Nephron (organoid): ENCODE results near the gene FAM89B.
A peak's percentile ranks its signal among the peaks of the same experiment; 100 is the strongest.

Experiments
- H3K27ac Mint-ChIP-seq, 3 experiments: 2 replicates each; pipeline ENCODE4 v1.8.0; 2020; ENCODE audit warnings: mixed read lengths in 3 of 3, mild to moderate bottlenecking in 2 of 3, moderate library complexity in 1 of 3
- H3K27me3 Mint-ChIP-seq: 2 replicates; pipeline ENCODE4 v1.8.0; 2021; ENCODE audit warnings: low read depth, mild to moderate bottlenecking, moderate library complexity, mixed read lengths
- H3K36me3 Mint-ChIP-seq: 2 replicates; pipeline ENCODE4 v1.8.0; 2020; ENCODE audit warnings: low read depth, mixed read lengths
- H3K4me1 Mint-ChIP-seq: 2 replicates; pipeline ENCODE4 v1.8.0; 2020; ENCODE audit warnings: mixed read lengths
- H3K4me3 Mint-ChIP-seq, 3 experiments: 2 replicates each; pipeline ENCODE4 v1.8.0; 2020; ENCODE audit warnings: mild to moderate bottlenecking in 3 of 3, mixed read lengths in 3 of 3, moderate library complexity in 2 of 3
- H3K9me3 Mint-ChIP-seq: 2 replicates; pipeline ENCODE4 v1.8.0; 2020; ENCODE audit warnings: mixed read lengths
- CTCF ChIP-seq, 3 experiments: fragments of 200-600 bp; sonication (generic); IDR thresholded peaks; one replicate each; pipeline ENCODE4 v1.5.0; 2021; ENCODE audit warnings: antibody characterized with exemption in 3 of 3; ENCODE audit not compliant: unreplicated experiment in 3 of 3

Gene FAM89B

DNA sequence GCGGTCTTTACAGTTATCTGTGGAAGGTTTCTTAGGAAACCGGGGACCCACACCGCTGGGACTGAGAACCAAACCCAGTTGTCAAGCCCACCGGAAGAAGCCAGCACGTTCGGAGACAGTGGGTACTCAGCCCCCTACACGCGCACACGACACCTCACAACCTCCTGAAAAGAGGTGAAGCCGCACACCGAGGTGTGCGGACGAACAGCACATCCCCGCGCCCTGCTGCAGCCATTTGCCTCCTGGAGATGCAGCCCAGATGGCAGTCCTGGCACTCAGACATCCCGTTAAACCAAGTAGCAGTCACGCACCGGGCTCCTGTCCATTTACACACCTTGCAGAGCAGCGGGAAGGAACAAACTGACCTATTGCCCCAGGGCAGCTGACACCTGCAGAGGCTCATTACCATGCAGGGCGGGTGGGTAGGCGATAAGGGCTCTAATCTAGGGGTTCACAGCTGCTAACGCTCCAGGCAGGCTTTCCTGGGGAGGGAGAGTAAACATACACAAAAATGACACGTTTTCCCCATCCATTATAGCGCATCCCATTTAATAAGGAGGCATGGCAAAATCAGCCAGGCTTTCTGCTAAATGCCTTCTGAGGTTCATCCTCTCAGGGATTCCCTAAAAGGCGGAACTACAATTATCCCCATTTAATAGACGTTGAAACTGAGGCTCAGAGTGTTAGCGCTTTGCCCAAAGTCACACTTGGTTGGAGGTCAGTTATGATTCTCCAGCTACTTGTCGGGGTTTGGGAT lies 2.7 kb downstream of the FAM89B start:
- no peak for TF ChIP-seq CTCF (IDR thresholded peaks at IDR 0.05; ENCODE audit: unreplicated experiment in 3 of 3)
- H3K4me3 Mint-ChIP-seq = peak overlapping the region; percentile 82 to 90 (median 88)
- peaks cover 57% of the 10 kb centered on the region for H3K4me1 Mint-ChIP-seq
- no peaks in the 10 kb centered on the region for H3K36me3 Mint-ChIP-seq
- H3K27ac Mint-ChIP-seq = peak overlapping the region; percentile 75 to 83 (median 76)
- peaks cover 3% of the 10 kb centered on the region for H3K27me3 Mint-ChIP-seq
- H3K9me3 Mint-ChIP-seq = no peaks in the 10 kb centered on the region

DNA sequence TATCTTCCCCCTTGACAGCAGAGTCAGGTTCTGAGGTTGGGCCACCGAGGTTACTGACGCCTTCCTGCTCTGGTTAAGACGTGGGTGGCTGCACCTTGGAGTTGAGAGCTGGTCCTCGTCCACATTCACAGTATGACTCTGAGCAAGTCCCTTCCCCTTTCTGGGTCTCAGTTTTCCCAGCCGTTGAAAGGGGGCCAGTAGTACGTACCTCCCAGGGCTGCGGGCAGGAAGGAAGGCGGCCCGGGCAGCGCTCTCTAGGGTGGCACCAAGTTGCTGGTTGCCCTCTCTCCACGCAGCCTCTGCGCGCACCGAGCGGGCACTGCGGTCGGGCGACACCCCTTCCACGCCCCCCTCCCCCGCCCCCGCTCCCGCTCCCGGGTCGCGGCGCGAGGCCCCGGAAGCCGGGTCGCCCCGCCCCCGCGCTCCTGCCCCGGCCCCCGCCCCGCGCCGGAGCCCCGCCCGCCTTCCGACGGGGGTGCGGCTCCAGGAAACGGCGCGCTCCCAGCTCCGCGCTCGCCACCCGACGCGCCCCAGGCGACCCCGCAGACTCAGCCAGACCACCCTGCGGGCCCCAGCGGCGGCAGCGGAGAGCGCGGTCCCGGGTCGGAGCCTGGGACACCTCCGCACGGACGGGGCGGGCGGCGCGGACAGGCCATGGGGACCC lies 3.4 kb downstream of the FAM89B start, which contains the start of gene EHBP1L1:
EHBP1L1 (plus strand) TSS at position 486 of the 664 bp plus-strand sequence. CDS start 250 bp downstream, outside the sequence.
- TF ChIP-seq CTCF (IDR thresholded peaks at IDR 0.05; ENCODE audit: unreplicated experiment in 3 of 3) = no peak
- H3K4me3 Mint-ChIP-seq = peak within 1 kb of the TSS; percentile 82 to 90 (median 88)
- H3K27me3 Mint-ChIP-seq = peaks cover 3% of the 10 kb centered on the region
- H3K36me3 Mint-ChIP-seq = no peaks in the 10 kb centered on the region
- peak within 1 kb of the TSS; percentile 75 to 83 (median 76) for H3K27ac Mint-ChIP-seq
- H3K4me1 Mint-ChIP-seq = peaks cover 51% of the 10 kb centered on the region
- H3K9me3 Mint-ChIP-seq = no peaks in the 10 kb centered on the region

DNA sequence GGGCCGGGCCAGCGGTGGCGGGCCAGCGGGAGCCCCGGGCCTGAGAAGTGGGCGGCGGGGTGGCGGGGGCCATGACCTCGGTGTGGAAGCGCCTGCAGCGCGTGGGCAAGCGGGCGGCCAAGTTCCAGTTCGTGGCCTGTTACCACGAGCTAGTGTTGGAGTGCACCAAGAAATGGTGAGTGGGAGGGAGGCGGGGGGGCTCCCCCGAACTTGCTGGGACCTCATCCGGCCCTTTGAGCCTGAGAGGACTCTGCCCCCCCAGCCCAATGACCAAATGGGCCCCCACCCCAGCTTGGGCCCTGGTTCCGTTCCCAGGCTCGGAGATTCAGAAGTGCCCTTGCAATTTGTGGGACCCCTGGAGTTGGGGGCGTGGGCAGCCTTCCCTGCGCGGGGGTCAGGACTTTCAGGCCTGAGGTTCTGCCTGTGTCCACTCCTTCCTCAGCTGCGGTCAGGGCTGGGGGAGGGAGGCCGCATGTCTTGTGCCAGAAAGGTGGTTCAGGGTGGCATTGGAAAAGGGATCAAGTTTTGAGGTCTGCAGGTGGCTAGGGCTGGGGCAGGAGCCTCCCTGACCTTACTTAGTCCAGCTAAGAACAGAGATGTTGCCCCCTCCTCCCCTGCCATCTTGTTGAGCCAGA lies 4.0 kb downstream of the FAM89B start:
- Mint-ChIP-seq H3K27ac (peak overlapping the region in 2 of 3 experiments; percentile 58 to 70), H3K9me3 (no peaks in the 10 kb centered on the region), H3K27me3 (peaks cover 3% of the 10 kb centered on the region), H3K4me1 (peaks cover 46% of the 10 kb centered on the region), H3K36me3 (no peaks in the 10 kb centered on the region), H3K4me3 (peak overlapping the region; percentile 70 to 89 (median 84))
- no peak for TF ChIP-seq CTCF (IDR thresholded peaks at IDR 0.05; ENCODE audit: unreplicated experiment in 3 of 3)

DNA sequence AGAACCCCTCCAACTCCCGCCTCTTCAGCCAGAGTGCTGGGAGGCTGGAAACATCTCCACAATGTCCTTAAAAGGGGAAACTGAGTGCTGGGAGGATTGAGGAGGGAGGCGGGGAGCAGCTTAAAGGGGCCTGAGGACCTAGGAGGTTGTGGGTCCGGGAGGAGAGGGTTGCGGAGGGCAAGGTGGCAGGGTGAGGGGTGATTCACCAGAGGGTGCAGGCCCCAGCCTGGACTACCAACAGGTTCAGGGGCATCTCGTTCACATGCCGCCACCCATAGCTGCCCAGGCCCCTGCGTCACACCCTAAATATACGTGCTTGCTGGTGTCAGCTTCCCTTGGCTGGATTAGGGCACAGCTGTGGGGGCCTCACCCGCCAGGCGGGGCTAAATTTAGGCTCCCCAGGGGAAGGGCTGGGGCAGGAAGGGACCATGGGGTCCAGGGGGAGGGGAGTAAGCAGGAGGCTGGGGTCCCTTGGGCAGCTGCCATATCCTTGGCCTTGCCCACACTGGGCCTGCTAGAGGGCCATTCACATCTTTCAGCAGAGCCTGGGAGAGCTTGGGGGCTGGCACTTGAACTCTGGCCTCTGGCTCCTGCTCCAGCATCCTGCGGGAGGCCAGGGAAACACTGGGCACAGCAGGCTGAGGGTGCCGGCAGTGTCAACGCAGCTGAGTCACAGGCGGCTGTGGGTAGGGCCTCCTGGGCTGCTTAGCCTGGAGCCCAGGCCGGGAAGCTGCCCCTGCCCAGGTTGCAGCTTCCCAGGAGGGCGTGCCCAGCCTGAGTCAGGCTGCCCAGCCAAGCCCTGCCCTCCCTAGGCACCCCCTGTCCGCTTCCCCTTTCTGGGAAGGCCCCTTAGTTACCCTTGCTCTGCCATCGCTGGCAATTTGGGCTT lies 4.8 kb downstream of the FAM89B start:
- H3K36me3 Mint-ChIP-seq = no peaks in the 10 kb centered on the region
- no peak for TF ChIP-seq CTCF (IDR thresholded peaks at IDR 0.05; ENCODE audit: unreplicated experiment in 3 of 3)
- peak overlapping the region; percentile 70 to 89 (median 84) for H3K4me3 Mint-ChIP-seq

GRCh38 chr11:65577756-65578109 lies 5.4 kb downstream of the FAM89B start:
- Mint-ChIP-seq H3K4me1 (peaks cover 35% of the 10 kb centered on the region), H3K9me3 (no peaks in the 10 kb centered on the region), H3K27me3 (peaks cover 12% of the 10 kb centered on the region), H3K36me3 (no peaks in the 10 kb centered on the region), H3K4me3 (peak overlapping the region; percentile 54 to 78 (median 59)), H3K27ac (peak overlapping the region in 2 of 3 experiments; percentile 38 to 56)
- no peak for TF ChIP-seq CTCF (IDR thresholded peaks at IDR 0.05; ENCODE audit: unreplicated experiment in 3 of 3)

More for the DNA sequence above, 4.8 kb downstream of the FAM89B start:
- Mint-ChIP-seq H3K9me3 (no peaks in the 10 kb centered on the region), H3K4me1 (peaks cover 39% of the 10 kb centered on the region), H3K27me3 (peaks cover 6% of the 10 kb centered on the region), H3K27ac (peak overlapping the region in 2 of 3 experiments; percentile 58 to 70)
